Liver (tissue), 3 donors: ENCODE results near the gene GFRA1.

Source experiments
- CTCF ChIP-seq: fragments of 150-350 bp; IDR thresholded peaks from 2 replicates; pipeline ENCODE4 v1.5.1; 2017; ENCODE audit warnings: improper control_type of control experiment, low read depth, low read length; ENCODE audit not compliant: missing input control
- GABPA ChIP-seq, 2 donors: IDR thresholded peaks in 1 of 2; conservative IDR thresholded peaks in 1 of 2; 2 replicates each; pipeline ENCODE4 v1.6.1; 2016; ENCODE audit warnings: antibody characterized with exemption in 2 of 2, mild to moderate bottlenecking in 1 of 2, moderate library complexity in 1 of 2
- HNF4G ChIP-seq: IDR thresholded peaks from 2 replicates; pipeline ENCODE4 v1.6.1; 2016; ENCODE audit warnings: antibody characterized with exemption
- RXRA ChIP-seq, 2 donors: IDR thresholded peaks; 2 replicates each; pipeline ENCODE4 v1.6.1; 2017 to 2018; ENCODE audit warnings: antibody characterized with exemption in 2 of 2, mild to moderate bottlenecking in 1 of 2
- YY1 ChIP-seq: IDR thresholded peaks from 2 replicates; pipeline ENCODE4 v1.6.1; 2016; ENCODE audit warnings: antibody characterized with exemption, mild to moderate bottlenecking
- TF ChIP-seq, protein P1 (sequence below): IDR thresholded peaks from 2 replicates; pipeline ENCODE4 v1.6.1; 2016; ENCODE audit warnings: antibody characterized with exemption
- donor health status: healthy.
- donor health status: healthy.

DNA sequence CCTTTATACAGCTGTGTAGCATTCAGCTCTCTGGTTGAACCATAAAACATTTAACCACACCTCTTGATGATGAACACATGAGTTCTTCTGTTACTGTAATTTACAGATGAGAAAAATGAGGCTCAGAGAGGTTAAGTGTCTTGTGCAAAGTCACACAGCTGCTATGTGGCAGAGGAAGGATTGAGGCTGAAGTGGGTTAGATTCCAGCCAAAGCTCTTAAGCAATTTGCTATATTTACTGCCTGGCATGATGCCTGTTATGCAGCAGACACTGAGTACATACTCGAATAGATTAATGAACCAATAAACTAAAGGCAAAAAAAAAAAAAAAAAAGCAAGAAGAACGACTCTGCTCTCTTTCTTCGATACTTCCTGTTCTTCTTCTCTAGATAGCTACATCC, 35.7 kb downstream of the GFRA1 start:
- no peak for TF ChIP-seq CTCF
- peak; percentile 23 for TF ChIP-seq YY1
- TF ChIP-seq RXRA (IDR thresholded peaks at IDR 0.05): peak in 1 of 2 donors; percentile 46
- TF ChIP-seq HNF4G: no peak
- TF ChIP-seq GABPA (IDR thresholded peaks at IDR 0.05 in 1 of 2, conservative IDR thresholded peaks at IDR 0.05 in 1 of 2): no peak
- TF ChIP-seq, protein P1, sequence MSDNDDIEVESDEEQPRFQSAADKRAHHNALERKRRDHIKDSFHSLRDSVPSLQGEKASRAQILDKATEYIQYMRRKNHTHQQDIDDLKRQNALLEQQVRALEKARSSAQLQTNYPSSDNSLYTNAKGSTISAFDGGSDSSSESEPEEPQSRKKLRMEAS: peak; percentile 11
